Measurements from ENCODE around the gene CATSPERZ.

CATSPERZ gene

GRCh38 chr11:64256300-64256699, 43.9 kb upstream of the CATSPERZ start:
- DNase-seq (ENCODE audit: extremely low spot score) = no peak
- TF ChIP-seq PKNOX1 (IDR thresholded peaks at IDR 0.05) (no peak), TARDBP (IDR thresholded peaks at IDR 0.05) (no peak)
- ChIA-PET POLR2A (interaction anchor here (0.9 to 4.1 kb wide), 3 partner anchors 10 to 61 kb away, joined by 3 to 18 read pairs (median 6); partner anchors contain the start of genes FKBP2, PPP1R14B, PRDX5 and TRMT112), CTCF (no interaction called here)

GRCh38 chr11:64258356-64258755, 41.8 kb upstream of the CATSPERZ start:
- POLR2A ChIA-PET = interaction anchor here (0.9 to 4.1 kb wide), 2 partner anchors 11 to 12 kb away, joined by 3 to 18 read pairs; partner anchors contain the start of gene PPP1R14B
- TF ChIP-seq FOXK2 (IDR thresholded peaks at IDR 0.05) (no peak), SUZ12 (IDR thresholded peaks at IDR 0.05) (no peak), FOXM1 (IDR thresholded peaks at IDR 0.05; ENCODE audit: borderline replicate concordance) (no peak), FOXA1 (IDR thresholded peaks at IDR 0.05) (no peak), NFRKB (IDR thresholded peaks at IDR 0.05) (no peak), TARDBP (IDR thresholded peaks at IDR 0.05) (no peak), ZNF384 (IDR thresholded peaks at IDR 0.05) (no peak), SP1 (IDR thresholded peaks at IDR 0.05) (no peak), ARNT (IDR thresholded peaks at IDR 0.05) (no peak), L3MBTL2 (conservative IDR thresholded peaks at IDR 0.05) (no peak)
- no peak for DNase-seq (ENCODE audit: extremely low spot score)
- CTCF ChIA-PET = no interaction called here

GRCh38 chr11:64258946-64259532, 41.1 kb upstream of the CATSPERZ start:
- ChIA-PET CTCF (no interaction called here), POLR2A (interaction anchor here (4.1 kb wide), 1 partner anchor 12 kb away, joined by 18 read pairs; the partner anchor contains the start of gene PPP1R14B)
- DNase-seq (ENCODE audit: extremely low spot score) = no peak
- TF ChIP-seq L3MBTL2 (conservative IDR thresholded peaks at IDR 0.05) (no peak), ELF4 (IDR thresholded peaks at IDR 0.05) (no peak), HDGF (IDR thresholded peaks at IDR 0.05; ENCODE audit: borderline replicate concordance) (no peak), ARNT (IDR thresholded peaks at IDR 0.05) (no peak), SUZ12 (IDR thresholded peaks at IDR 0.05) (no peak), PKNOX1 (IDR thresholded peaks at IDR 0.05) (no peak), TARDBP (IDR thresholded peaks at IDR 0.05) (no peak), LEF1 (IDR thresholded peaks at IDR 0.05; ENCODE audit: borderline replicate concordance) (no peak), FOXM1 (IDR thresholded peaks at IDR 0.05; ENCODE audit: borderline replicate concordance) (no peak), ZNF384 (IDR thresholded peaks at IDR 0.05) (no peak), CTBP1 (IDR thresholded peaks at IDR 0.05; ENCODE audit: borderline replicate concordance) (no peak), NFRKB (IDR thresholded peaks at IDR 0.05) (no peak)

GRCh38 chr11:64259533-64260067, 40.6 kb upstream of the CATSPERZ start:
- TF ChIP-seq NFRKB (IDR thresholded peaks at IDR 0.05) (no peak), SP1 (IDR thresholded peaks at IDR 0.05) (no peak), BHLHE40 (IDR thresholded peaks at IDR 0.05; ENCODE audit: borderline replicate concordance) (no peak), ZNF384 (IDR thresholded peaks at IDR 0.05) (no peak)
- no peak for DNase-seq (ENCODE audit: extremely low spot score)
- CTCF ChIA-PET = no interaction called here
- POLR2A ChIA-PET = interaction anchor here (4.1 kb wide), 1 partner anchor 13 kb away, joined by 18 read pairs; the partner anchor contains the start of gene PPP1R14B

- ChIA-PET CTCF (no interaction called here), POLR2A (interaction anchor here (1.4 kb wide), 1 partner anchor 57 kb away, joined by 3 read pairs; the partner anchor contains the start of gene PRDX5)
- no peak for TF ChIP-seq TARDBP (IDR thresholded peaks at IDR 0.05)
- no peak for TF ChIP-seq ARNT (IDR thresholded peaks at IDR 0.05)
- TF ChIP-seq BHLHE40 (IDR thresholded peaks at IDR 0.05; ENCODE audit: borderline replicate concordance) = no peak
- no peak for TF ChIP-seq ZNF384 (IDR thresholded peaks at IDR 0.05)
- DNase-seq (ENCODE audit: extremely low spot score) = no peak
Measured at GRCh38 chr11:64260147-64260708, 39.9 kb upstream of the CATSPERZ start.

GRCh38 chr11:64261556-64262080, 38.5 kb upstream of the CATSPERZ start:
- no peak for DNase-seq (ENCODE audit: extremely low spot score)
- ChIA-PET CTCF (no interaction called here), POLR2A (interaction anchor here (1.4 to 1.6 kb wide), 2 partner anchors 10 to 56 kb away, joined by 3 to 4 read pairs; partner anchors contain the start of gene PRDX5)
- no peak for TF ChIP-seq BHLHE40 (IDR thresholded peaks at IDR 0.05; ENCODE audit: borderline replicate concordance)
- no peak for TF ChIP-seq SUZ12 (IDR thresholded peaks at IDR 0.05)
- TF ChIP-seq HDGF (IDR thresholded peaks at IDR 0.05; ENCODE audit: borderline replicate concordance) = no peak
- TF ChIP-seq ARNT (IDR thresholded peaks at IDR 0.05) = no peak
- TF ChIP-seq SP1 (IDR thresholded peaks at IDR 0.05) = no peak
- no peak for TF ChIP-seq NFRKB (IDR thresholded peaks at IDR 0.05)
- TF ChIP-seq TARDBP (IDR thresholded peaks at IDR 0.05) = no peak
- no peak for TF ChIP-seq CTBP1 (IDR thresholded peaks at IDR 0.05; ENCODE audit: borderline replicate concordance)

GRCh38 chr11:64262271-64263002, 37.7 kb upstream of the CATSPERZ start:
- CTCF ChIA-PET = no interaction called here
- TF ChIP-seq L3MBTL2 (conservative IDR thresholded peaks at IDR 0.05) (no peak), LEF1 (IDR thresholded peaks at IDR 0.05; ENCODE audit: borderline replicate concordance) (no peak)
- no peak for DNase-seq (ENCODE audit: extremely low spot score)
- POLR2A ChIA-PET = interaction anchor here (1.6 kb wide), 1 partner anchor 9 kb away, joined by 4 read pairs; no protein-coding TSS in a partner anchor

All from HEK293T (cell line).